ENCODE results near the gene MINDY3.
"Not testable (repeated sequence)": the region's sequence is repeated elsewhere in the genome, so short reads cannot be mapped to it uniquely, and the experiment has no call there.

MINDY3 gene

DNA sequence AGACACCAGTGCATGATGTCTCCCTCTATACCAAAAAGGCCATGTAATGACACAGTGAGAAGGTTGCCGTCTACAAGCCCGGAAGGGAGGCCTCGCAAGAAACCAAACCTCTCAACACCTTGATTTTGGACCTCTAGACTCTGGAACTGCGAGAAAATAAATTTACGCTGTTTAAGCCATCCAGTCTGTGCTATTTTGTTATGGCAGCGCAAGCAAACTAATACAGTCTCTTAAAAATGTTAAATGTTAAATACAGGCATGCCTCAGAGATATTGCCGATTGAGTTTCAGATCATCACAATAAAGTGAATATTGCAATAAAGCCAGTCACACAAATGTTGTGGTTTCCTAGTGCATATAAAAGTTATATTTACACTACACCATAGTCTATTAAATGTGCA lies 5.0 kb upstream of the MINDY3 start:
- Mint-ChIP-seq H3K4me3 (no peak overlapping the region), H3K4me1 (ENCODE audit: low read depth) (no peaks in the 10 kb centered on the region), H3K27ac (no peak overlapping the region), H3K27me3 (peaks cover 63% of the 10 kb centered on the region), H3K9me3 (peaks cover 5% of the 10 kb centered on the region), H3K36me3 (ENCODE audit: low read depth) (no peaks in the 10 kb centered on the region)

DNA sequence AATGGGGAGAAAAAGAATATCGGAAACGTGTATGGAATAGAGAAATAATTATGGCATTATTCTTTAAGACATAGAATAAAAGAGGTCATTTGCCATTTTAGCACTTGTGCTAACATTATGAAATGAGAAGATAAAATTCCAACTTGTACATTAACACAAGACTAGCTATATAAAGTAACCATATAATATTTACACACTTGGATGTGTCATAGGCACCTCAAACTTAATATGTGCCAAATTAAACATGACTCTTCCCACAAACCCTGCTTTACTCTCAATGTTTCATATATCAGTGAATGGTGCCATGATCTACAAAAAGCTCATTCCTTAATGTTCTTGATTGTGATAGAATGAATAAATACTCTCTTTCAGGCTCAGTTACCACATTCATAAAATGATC lies 4.1 kb upstream of the MINDY3 start:
- H3K27ac Mint-ChIP-seq: no peak overlapping the region
- peaks cover 4% of the 10 kb centered on the region for H3K4me1 Mint-ChIP-seq (ENCODE audit: low read depth)
- H3K9me3 Mint-ChIP-seq: peaks cover 5% of the 10 kb centered on the region
- H3K4me3 Mint-ChIP-seq: no peak overlapping the region
- H3K36me3 Mint-ChIP-seq (ENCODE audit: low read depth): no peaks in the 10 kb centered on the region
- peaks cover 58% of the 10 kb centered on the region for H3K27me3 Mint-ChIP-seq

DNA sequence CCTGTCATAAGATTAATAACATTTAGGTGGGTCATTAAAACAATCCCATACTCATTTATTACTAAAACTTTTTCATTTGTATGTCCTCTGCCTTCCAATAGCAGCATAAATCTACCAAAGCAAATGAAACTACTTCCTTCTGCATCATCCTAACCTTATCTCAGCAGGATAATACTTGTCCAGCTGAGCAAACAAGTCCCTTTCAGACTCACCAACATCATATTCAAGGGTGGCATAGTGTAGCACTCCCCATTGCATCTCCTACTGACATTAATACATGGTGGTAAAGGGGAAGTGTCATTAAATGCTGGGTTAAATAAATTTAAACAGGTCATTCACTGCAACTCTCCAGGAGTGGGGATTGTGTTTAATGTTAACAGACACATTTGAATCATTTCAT lies 3.4 kb upstream of the MINDY3 start:
- Mint-ChIP-seq H3K4me1 (ENCODE audit: low read depth) (peaks cover 9% of the 10 kb centered on the region), H3K36me3 (ENCODE audit: low read depth) (no peaks in the 10 kb centered on the region), H3K4me3 (no peak overlapping the region), H3K27me3 (peaks cover 57% of the 10 kb centered on the region), H3K27ac (no peak overlapping the region), H3K9me3 (peaks cover 5% of the 10 kb centered on the region)

DNA sequence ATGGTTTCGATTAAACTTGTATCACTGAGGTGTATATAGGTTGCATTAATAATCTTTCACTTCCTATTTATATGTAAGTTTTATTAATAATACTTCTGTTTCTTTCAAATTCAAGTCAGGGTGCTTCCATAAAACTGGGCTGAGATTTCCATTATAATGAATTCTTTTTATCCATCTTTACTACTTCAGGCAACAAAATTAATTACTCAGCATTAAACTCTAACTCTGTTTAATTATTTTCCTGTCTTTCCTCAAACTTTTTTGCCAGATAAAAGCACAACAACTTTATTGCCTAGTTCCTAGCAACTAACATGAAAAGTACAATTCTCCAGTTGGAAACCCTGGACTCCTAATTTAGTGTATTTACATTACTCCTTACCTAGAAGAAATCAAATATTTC lies 3.0 kb upstream of the MINDY3 start:
- H3K27ac Mint-ChIP-seq: no peak overlapping the region
- no peaks in the 10 kb centered on the region for H3K36me3 Mint-ChIP-seq (ENCODE audit: low read depth)
- H3K4me1 Mint-ChIP-seq (ENCODE audit: low read depth): peaks cover 13% of the 10 kb centered on the region
- peaks cover 5% of the 10 kb centered on the region for H3K9me3 Mint-ChIP-seq
- H3K4me3 Mint-ChIP-seq: no peak overlapping the region
- H3K27me3 Mint-ChIP-seq: peaks cover 53% of the 10 kb centered on the region

DNA sequence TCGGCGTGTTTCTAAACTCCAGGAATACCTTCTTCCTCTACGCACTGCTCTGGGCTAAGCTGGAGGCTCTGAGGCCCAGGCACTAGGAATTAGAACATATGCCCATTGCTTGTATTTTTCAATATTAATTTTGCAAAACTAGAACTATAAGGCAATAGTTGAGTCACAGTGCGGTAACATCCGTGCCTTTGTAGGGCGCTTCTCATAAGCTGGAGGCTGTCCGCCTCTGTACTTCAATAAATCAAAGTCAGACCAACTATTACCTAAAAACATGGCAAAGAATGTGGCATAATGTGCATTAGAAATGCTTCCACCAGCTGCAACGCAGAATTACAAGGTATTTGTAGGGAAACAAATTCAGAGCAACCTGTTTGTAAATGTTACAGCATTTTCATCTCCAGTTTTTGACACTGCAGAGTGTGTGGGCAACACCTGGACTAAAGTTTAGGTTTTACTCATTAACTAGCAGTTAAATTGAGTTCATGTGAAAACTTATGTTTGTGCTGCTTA lies 440 bp upstream of the MINDY3 start:
- Mint-ChIP-seq H3K4me1 (ENCODE audit: low read depth) (peaks cover 35% of the 10 kb centered on the region), H3K27ac (peak overlapping the region; percentile 92), H3K27me3 (peaks cover 29% of the 10 kb centered on the region), H3K9me3 (peaks cover 5% of the 10 kb centered on the region), H3K36me3 (ENCODE audit: low read depth) (peaks cover 6% of the 10 kb centered on the region), H3K4me3 (peak overlapping the region; percentile 99)

DNA sequence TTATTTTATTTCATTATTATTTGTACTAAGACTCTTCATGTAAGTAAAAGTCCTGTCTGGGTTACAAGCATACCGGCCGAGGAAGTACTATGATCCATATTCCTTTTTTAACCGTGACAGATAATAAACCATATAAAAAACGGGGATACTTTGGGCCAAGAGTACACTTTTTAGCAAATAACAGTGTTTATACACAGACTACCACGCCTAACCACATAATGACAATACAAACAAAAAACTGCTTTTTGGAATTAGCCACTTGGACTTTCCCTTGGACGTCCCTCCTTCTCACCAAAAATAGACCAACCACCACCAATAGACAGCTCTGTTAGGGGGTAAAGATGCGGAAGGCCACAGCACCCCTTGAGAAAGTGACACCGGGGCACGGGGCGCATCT lies 800 bp downstream of the MINDY3 start:
- H3K27ac Mint-ChIP-seq: peak overlapping the region; percentile 92
- H3K4me3 Mint-ChIP-seq: peak overlapping the region; percentile 99
- peaks cover 5% of the 10 kb centered on the region for H3K9me3 Mint-ChIP-seq
- H3K4me1 Mint-ChIP-seq (ENCODE audit: low read depth): peaks cover 38% of the 10 kb centered on the region
- H3K27me3 Mint-ChIP-seq: peaks cover 17% of the 10 kb centered on the region
- H3K36me3 Mint-ChIP-seq (ENCODE audit: low read depth): peaks cover 17% of the 10 kb centered on the region

DNA sequence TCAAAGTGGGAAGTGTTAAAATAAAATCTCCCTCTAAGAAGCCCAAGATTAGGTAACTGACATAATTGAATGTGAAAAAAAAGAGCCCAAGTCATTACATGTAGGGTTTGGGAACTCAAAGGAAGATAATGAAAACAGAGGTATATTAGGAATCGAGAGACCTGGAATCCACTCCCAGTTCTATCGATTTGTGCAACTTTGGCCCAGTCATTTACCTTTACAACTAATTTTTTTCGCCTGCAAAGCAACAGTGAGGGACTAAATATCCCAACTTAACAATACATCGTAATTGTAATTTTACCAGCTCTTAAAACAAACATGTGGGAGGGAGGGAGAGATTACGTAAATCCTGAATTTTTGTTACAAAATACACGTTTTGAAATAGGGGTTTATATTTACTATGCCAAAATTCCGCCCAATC lies 1.4 kb downstream of the MINDY3 start:
- Mint-ChIP-seq H3K9me3 (peaks cover 5% of the 10 kb centered on the region), H3K4me3 (peak overlapping the region; percentile 99), H3K27ac (peak overlapping the region; percentile 48), H3K27me3 (peaks cover 10% of the 10 kb centered on the region), H3K36me3 (ENCODE audit: low read depth) (peaks cover 24% of the 10 kb centered on the region), H3K4me1 (ENCODE audit: low read depth) (peaks cover 44% of the 10 kb centered on the region)

DNA sequence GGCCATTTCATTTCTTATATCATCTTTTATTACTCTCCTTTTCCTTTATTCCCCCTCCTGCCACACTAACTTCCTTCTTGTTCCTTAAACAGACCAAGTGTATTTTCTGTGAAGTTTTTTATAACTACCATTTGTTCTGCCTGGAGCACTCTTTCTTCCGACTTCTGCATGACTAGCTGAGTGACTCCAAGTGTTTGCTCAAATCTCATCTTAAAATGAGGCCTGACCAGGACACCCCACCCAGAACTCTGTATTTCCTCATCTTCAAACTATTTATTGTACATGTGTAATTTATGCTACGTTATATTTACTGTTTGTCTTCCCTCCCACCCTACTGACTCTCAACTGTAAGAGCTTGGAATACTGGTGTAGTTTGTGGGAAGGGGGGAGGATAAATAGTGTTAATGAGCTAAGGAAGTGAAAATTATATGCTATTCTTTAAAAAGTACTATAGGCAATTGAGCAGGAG lies 3.2 kb downstream of the MINDY3 start:
- Mint-ChIP-seq H3K9me3 (peaks cover 7% of the 10 kb centered on the region), H3K4me1 (ENCODE audit: low read depth) (peaks cover 46% of the 10 kb centered on the region), H3K36me3 (ENCODE audit: low read depth) (peaks cover 31% of the 10 kb centered on the region), H3K27me3 (peaks cover 4% of the 10 kb centered on the region), H3K4me3 (no peak overlapping the region), H3K27ac (no peak overlapping the region)

DNA sequence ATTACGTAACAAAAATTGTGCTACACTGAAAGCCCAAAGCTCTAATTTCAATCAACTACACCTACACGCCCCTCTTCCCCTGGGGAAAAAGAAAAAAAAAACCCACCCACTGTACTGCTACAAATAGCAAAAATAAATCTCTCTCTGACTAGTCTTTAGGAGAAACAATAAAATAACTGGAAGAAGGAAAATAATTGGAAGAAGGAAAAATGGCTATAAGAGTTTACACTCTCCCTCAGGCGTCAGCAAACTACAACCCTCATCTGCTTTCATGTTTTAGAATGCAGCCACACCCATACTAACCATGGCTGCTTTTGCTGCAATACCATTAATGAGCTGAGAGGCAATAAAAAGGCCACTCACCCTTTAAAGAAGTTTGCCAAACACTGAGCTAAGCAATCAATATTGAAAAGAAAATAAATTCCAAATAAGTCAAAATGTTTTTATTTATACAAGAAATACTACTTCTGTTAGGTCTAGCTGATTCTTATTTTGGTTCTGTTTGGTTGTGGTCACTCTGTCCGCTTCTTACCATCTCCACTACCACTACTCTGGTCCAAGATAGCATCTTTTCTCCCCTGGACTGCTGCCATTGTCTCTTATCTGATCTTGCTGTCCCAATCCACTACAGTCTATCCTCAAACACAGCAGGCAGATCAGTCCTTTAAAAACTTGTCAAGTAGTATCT lies 3.8 kb downstream of the MINDY3 start:
- H3K27me3 Mint-ChIP-seq: no peaks in the 10 kb centered on the region
- peaks cover 48% of the 10 kb centered on the region for H3K4me1 Mint-ChIP-seq (ENCODE audit: low read depth)
- no peak overlapping the region for H3K4me3 Mint-ChIP-seq
- H3K27ac Mint-ChIP-seq: no peak overlapping the region
- peaks cover 38% of the 10 kb centered on the region for H3K36me3 Mint-ChIP-seq (ENCODE audit: low read depth)
- H3K9me3 Mint-ChIP-seq: peaks cover 9% of the 10 kb centered on the region

DNA sequence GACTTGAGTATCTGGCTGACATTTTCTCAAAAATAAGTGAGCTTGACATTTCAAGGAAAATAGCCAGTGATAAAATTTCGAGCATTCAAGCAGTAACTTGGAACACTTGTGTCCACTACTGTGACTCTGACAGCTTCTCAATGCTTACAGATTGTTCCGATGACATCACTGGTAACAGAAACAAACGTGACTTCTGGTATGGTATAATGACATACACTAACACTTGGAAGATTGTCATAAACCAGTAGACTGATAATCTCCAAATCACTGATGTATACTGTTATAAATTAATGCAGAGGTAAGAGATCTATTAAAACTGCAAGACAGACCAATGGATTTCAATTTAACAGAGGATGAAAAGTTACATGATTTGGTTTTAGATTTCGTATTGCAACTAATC lies 6.5 kb downstream of the MINDY3 start:
- Mint-ChIP-seq H3K4me1 (ENCODE audit: low read depth) (peaks cover 43% of the 10 kb centered on the region), H3K9me3 (peaks cover 28% of the 10 kb centered on the region), H3K27ac (no peak overlapping the region), H3K4me3 (no peak overlapping the region), H3K27me3 (no peaks in the 10 kb centered on the region), H3K36me3 (ENCODE audit: low read depth) (peaks cover 62% of the 10 kb centered on the region)

DNA sequence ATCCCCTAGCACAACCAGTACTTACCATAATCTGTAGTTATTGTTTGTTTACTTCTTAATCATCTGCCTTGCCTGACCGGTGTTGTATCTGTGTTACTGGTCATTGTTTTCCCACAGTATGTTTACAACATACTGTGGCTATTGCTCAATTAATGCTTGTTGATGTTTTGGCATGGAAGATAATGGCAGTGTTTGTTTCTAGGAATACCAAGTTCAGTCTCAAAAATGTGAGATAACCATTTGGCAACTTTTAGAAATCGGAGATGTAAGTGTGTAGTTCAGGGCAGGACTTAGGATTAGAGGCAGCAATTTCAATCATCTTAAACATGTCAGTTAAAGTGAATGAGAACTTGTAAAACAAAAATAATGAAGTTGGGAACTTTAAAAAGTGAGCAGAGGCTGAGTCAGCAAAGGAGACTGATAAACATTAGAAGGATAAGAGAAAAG lies 8.2 kb downstream of the MINDY3 start:
- Mint-ChIP-seq H3K4me3 (no peak overlapping the region), H3K4me1 (ENCODE audit: low read depth) (peaks cover 26% of the 10 kb centered on the region), H3K27me3 (no peaks in the 10 kb centered on the region), H3K9me3 (peaks cover 28% of the 10 kb centered on the region), H3K27ac (no peak overlapping the region), H3K36me3 (ENCODE audit: low read depth) (peaks cover 71% of the 10 kb centered on the region)

DNA sequence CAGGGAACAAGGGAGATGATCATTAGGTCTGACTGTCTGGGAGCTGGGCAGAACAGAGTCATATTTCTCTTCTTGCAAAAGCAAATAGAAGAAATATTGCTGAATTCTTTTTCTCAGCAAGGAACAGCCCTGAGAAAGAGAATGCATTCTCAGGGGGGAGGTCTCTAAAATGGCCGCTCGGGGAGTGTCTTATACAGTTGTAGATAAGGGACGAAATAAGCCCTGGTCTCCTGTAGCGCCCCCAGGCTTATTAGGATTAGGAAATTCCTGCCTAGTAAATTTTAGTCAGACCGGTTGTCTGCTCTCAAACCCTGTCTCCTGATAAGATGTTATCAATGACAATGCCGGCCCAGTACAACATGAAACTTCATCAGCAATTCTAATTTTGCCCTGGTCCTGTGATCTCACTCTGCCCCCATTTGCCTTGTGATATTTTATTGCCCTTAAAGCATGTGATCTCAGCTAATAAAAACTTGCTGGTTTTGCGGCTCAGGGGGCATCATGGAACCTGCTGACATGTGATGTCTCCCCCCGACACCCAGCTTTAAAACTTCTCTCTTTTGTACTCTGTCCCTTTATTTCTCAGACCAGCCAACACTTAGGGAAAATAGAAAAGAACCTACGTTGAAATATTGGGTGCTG lies 9.8 kb downstream of the MINDY3 start:
- H3K4me3 Mint-ChIP-seq, H3K27me3 Mint-ChIP-seq, H3K27ac Mint-ChIP-seq: not testable (repeated sequence)
- H3K9me3 Mint-ChIP-seq: peaks cover 28% of the 10 kb centered on the region
- H3K36me3 Mint-ChIP-seq (ENCODE audit: low read depth): peaks cover 64% of the 10 kb centered on the region
- H3K4me1 Mint-ChIP-seq (ENCODE audit: low read depth): peaks cover 16% of the 10 kb centered on the region

DNA sequence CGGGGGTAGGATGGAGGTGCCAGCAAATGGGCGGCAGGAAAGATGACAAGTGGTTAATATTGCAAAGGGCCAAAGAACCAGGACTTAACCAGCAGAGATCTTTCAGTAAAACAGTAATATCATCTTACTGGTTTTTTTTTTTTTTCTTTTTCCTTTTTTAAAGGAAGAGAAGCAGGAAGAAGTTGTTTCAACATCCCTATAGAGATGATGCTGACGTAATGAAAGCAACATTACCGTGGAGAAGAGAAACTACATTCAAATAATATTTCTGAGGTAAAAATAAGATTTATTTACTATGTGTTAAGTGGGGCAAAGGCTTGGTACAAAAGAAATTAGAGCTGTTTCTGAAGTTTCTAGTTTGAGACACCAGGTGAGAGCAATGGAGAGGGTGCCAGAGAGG lies 11.0 kb downstream of the MINDY3 start:
- peaks cover 28% of the 10 kb centered on the region for H3K9me3 Mint-ChIP-seq
- no peak overlapping the region for H3K4me3 Mint-ChIP-seq
- no peaks in the 10 kb centered on the region for H3K27me3 Mint-ChIP-seq
- H3K27ac Mint-ChIP-seq: no peak overlapping the region
- peaks cover 53% of the 10 kb centered on the region for H3K36me3 Mint-ChIP-seq (ENCODE audit: low read depth)
- peaks cover 11% of the 10 kb centered on the region for H3K4me1 Mint-ChIP-seq (ENCODE audit: low read depth)

DNA sequence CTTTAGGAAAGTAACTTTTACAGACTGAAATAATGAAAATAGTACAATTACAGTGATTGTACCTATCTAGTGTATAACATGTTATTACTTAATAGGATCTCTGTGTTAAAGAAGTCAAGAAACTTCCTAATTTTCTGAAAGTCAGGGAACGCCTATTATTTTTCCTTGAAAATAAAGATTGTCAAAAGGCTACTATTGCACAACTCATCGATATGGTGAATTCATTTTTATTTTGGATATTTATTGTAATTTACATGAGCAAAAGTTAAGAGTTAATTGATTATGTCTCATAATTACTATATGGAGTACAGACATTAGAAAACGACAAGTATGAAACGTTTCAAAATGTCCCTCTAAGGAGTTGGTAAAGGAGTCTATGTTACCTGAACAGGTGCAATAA lies 12.8 kb downstream of the MINDY3 start:
- H3K27me3 Mint-ChIP-seq: no peaks in the 10 kb centered on the region
- H3K27ac Mint-ChIP-seq: no peak overlapping the region
- H3K4me3 Mint-ChIP-seq: no peak overlapping the region
- peaks cover 28% of the 10 kb centered on the region for H3K9me3 Mint-ChIP-seq
- peaks cover 54% of the 10 kb centered on the region for H3K36me3 Mint-ChIP-seq (ENCODE audit: low read depth)
- H3K4me1 Mint-ChIP-seq (ENCODE audit: low read depth): peaks cover 25% of the 10 kb centered on the region

DNA sequence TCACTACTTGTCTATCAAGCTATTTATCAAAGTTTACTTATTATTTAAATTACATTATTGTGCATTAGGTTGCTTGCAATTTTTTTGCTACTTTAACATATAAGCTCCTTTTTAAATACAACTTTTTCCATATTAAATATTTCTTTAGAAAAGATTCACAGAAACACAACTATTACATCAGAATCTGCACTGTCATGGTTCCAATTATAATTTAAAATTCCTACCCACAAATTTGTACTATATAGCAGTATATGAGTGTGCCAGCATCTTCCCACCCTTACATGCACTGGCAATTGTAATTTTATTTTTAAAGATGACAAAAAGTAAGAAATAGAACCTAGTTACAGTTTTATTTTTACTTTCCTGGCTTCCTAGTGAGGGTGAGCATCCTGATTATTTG lies 15.8 kb downstream of the MINDY3 start:
- Mint-ChIP-seq H3K9me3 (peaks cover 5% of the 10 kb centered on the region), H3K27ac (no peak overlapping the region), H3K4me1 (ENCODE audit: low read depth) (peaks cover 29% of the 10 kb centered on the region), H3K36me3 (ENCODE audit: low read depth) (peaks cover 38% of the 10 kb centered on the region), H3K27me3 (no peaks in the 10 kb centered on the region), H3K4me3 (no peak overlapping the region)

Data from stimulated activated naive CD8-positive, alpha-beta T cell treated with anti-CD3 and anti-CD28 coated beads, Interleukin-15, Interleukin-2, amounts not matched to agents 100 ng/mL and 50 ng/mL, for 24 hours (primary cell).